Mesendoderm (in vitro differentiated cells): ENCODE data around the gene PTPRQ.

Source experiments
- DNase-seq: peaks from one replicate; pipeline ENCODE4 v3.0.0; 2013
- H2AK5ac ChIP-seq: 2 replicates; pipeline ENCODE4 v1.6.1; 2013; ENCODE audit warnings: low read length, inconsistent platforms
- H2BK120ac ChIP-seq: 2 replicates; pipeline ENCODE4 v1.6.1; 2013; ENCODE audit warnings: low read depth, mild to moderate bottlenecking, low read length, moderate library complexity, mixed read lengths
- H2BK15ac ChIP-seq: replicated peaks from 2 replicates; pipeline ENCODE4 v1.6.1; 2013; ENCODE audit warnings: low read depth, mild to moderate bottlenecking, moderate library complexity
- H2BK5ac ChIP-seq: 2 replicates; pipeline ENCODE4 v1.6.1; 2013; ENCODE audit warnings: low read length, inconsistent platforms
- H3K18ac ChIP-seq: 2 replicates; pipeline ENCODE4 v1.6.1; 2013; ENCODE audit warnings: mild to moderate bottlenecking, low read length, mixed read lengths
- H3K23ac ChIP-seq: one replicate; pipeline ENCODE4 v1.6.1; 2013; ENCODE audit warnings: low read length
- H3K27ac ChIP-seq: 2 replicates; pipeline ENCODE4 v1.5.1; 2013; ENCODE audit warnings: low read depth, mild to moderate bottlenecking, inconsistent platforms, low read length, moderate library complexity
- H3K27me3 ChIP-seq: 2 replicates; pipeline ENCODE4 v1.6.1; 2013; ENCODE audit warnings: low read length, control low read depth, mild to moderate bottlenecking, inconsistent platforms; ENCODE audit not compliant: insufficient read depth, poor library complexity
- H3K36me3 ChIP-seq: 2 replicates; pipeline ENCODE4 v1.6.1; 2013; ENCODE audit warnings: low read length, inconsistent platforms; ENCODE audit not compliant: control insufficient read depth, insufficient read depth
- H3K4ac ChIP-seq: one replicate; pipeline ENCODE4 v1.6.1; 2013; ENCODE audit warnings: low read depth, mild to moderate bottlenecking, low read length, moderate library complexity
- H3K4me1 ChIP-seq: 2 replicates; pipeline ENCODE4 v1.6.1; 2013; ENCODE audit warnings: low read depth, low read length, inconsistent platforms; ENCODE audit not compliant: control insufficient read depth
- H3K4me2 ChIP-seq: 2 replicates; pipeline ENCODE4 v1.6.1; 2013; ENCODE audit warnings: low read length
- H3K4me3 ChIP-seq: 2 replicates; pipeline ENCODE4 v1.5.1; 2013; ENCODE audit warnings: mild to moderate bottlenecking, low read length
- H3K56ac ChIP-seq: one replicate; pipeline ENCODE4 v1.6.1; 2013; ENCODE audit warnings: low read length
- H3K79me1 ChIP-seq: 2 replicates; pipeline ENCODE4 v1.6.1; 2013; ENCODE audit warnings: low read length, inconsistent platforms
- H3K79me2 ChIP-seq: 2 replicates; pipeline ENCODE4 v1.6.1; 2013; ENCODE audit warnings: mild to moderate bottlenecking, low read length; ENCODE audit not compliant: control insufficient read depth, insufficient read depth
- H3K9ac ChIP-seq: 2 replicates; pipeline ENCODE4 v1.6.1; 2013; ENCODE audit warnings: low read length, inconsistent platforms
- H4K5ac ChIP-seq: one replicate; pipeline ENCODE4 v1.6.1; 2013; ENCODE audit warnings: low read length
- H4K8ac ChIP-seq: one replicate; pipeline ENCODE4 v1.6.1; 2013; ENCODE audit warnings: low read depth, mild to moderate bottlenecking, control low read depth, low read length, moderate library complexity
- WGBS: extraction: QIAGEN DNeasy Blood & Tissue Kit; methylation state at CpG from one replicate; pipeline ENCODE4 v1.1.7; 2013; ENCODE audit warnings: low lambda C conversion rate, missing lambda C conversion rate; ENCODE audit not compliant: insufficient coverage; ENCODE audit errors: extremely low coverage; 5-methylcytosine and 5-hydroxymethylcytosine counted together

The PTPRQ gene

DNA sequence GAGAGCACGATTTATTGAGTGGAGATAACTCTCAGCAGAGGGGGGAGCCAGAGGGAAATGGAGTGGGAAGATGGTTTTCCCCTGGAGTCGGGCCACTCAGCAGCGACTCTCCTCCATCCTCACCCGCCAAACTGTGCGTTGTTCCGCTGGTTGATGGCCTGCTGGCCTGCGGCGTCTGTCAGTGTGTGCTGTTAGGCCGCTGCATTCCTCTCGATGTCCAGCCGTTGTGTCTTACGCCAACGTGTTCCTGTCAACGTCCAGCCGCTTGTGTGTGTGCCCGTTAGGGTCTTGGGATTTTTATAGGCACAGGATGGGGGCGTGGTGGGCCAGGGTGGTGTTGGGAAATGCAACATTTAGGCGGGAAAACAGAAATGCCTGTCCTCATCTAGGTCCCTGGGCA lies 69.2 kb downstream of the PTPRQ start:
- no CpG with 5 or more reads among the region's 18 CpGs for WGBS
- no peak overlapping the region for H3K4me3 ChIP-seq

DNA sequence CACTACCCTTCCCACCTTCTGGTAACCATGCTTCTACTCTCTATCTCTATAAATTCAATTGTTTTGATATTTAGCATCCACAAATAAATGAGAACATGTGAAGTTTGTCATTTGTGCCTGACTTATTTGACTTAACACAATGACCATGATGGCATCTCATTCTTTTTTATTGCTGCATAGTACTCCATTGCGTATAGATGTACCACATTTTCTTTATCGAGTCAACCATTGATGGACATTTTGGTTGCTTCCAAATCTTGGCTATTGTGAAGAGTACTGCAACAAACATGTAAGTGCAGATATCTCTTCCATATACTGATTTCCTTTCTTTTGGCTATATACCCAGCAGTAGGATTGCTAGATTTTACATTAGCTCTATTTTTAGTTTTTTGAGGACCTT lies 73.6 kb downstream of the PTPRQ start:
- DNase-seq: no peak
- Histone ChIP-seq H2BK5ac (no peak overlapping the region), H3K23ac (no peak overlapping the region), H3K79me1 (no peaks in the 10 kb centered on the region), H2BK15ac (no peak overlapping the region), H3K4me2 (no peak overlapping the region), H3K27me3 (no peaks in the 10 kb centered on the region), H3K4ac (no peak overlapping the region), H3K27ac (no peak overlapping the region), H3K56ac (no peak overlapping the region), H4K8ac (no peak overlapping the region), H3K4me3 (no peak overlapping the region), H3K79me2 (no peaks in the 10 kb centered on the region), H3K9ac (no peak overlapping the region), H3K4me1 (no peaks in the 10 kb centered on the region), H4K5ac (no peak overlapping the region), H3K36me3 (no peaks in the 10 kb centered on the region), H2BK120ac (no peak overlapping the region), H2AK5ac (no peak overlapping the region), H3K18ac (no peak overlapping the region)
- no CpG with 5 or more reads among the region's 2 CpGs for WGBS

More for the DNA sequence above, 69.2 kb downstream of the PTPRQ start:
- no peak overlapping the region for H3K9ac ChIP-seq
- no peaks in the 10 kb centered on the region for H3K79me2 ChIP-seq
- no peak overlapping the region for H2AK5ac ChIP-seq
- H3K56ac ChIP-seq: no peak overlapping the region
- H4K5ac ChIP-seq: no peak overlapping the region
- no peaks in the 10 kb centered on the region for H3K27me3 ChIP-seq
- no peak overlapping the region for H4K8ac ChIP-seq
- no peak overlapping the region for H3K18ac ChIP-seq
- no peak overlapping the region for H3K27ac ChIP-seq
- H3K23ac ChIP-seq: no peak overlapping the region
- H2BK15ac ChIP-seq: no peak overlapping the region
- no peak overlapping the region for H2BK120ac ChIP-seq
- H3K36me3 ChIP-seq: no peaks in the 10 kb centered on the region
- H2BK5ac ChIP-seq: no peak overlapping the region
- no peaks in the 10 kb centered on the region for H3K4me1 ChIP-seq
- H3K4ac ChIP-seq: no peak overlapping the region
- H3K4me2 ChIP-seq: no peak overlapping the region
- no peak for DNase-seq
- H3K79me1 ChIP-seq: no peaks in the 10 kb centered on the region

DNA sequence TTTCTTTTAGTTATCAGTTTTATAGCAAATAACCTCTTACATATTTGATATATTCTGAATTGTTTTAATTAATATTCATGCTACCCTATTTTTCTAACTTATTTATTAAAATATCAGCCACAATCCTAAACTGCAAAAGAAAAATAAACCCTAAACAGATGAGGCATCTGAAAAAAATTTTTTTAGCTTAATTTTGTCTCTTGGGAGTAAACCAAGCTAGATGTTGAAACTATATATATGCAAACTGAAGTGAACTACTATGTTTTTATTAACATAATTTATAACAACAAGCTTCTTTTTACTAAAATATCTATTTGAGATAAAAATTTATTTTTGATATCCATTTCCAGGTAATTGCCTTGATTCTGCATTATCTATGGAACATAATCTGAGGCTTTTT lies 87.6 kb downstream of the PTPRQ start:
- Histone ChIP-seq H3K18ac (no peak overlapping the region), H3K23ac (no peak overlapping the region), H3K36me3 (no peaks in the 10 kb centered on the region), H3K27ac (no peak overlapping the region), H3K4ac (no peak overlapping the region), H2BK15ac (no peak overlapping the region), H2BK120ac (no peak overlapping the region), H3K79me1 (no peaks in the 10 kb centered on the region), H3K9ac (no peak overlapping the region), H2BK5ac (no peak overlapping the region), H2AK5ac (no peak overlapping the region), H3K27me3 (no peaks in the 10 kb centered on the region), H3K79me2 (no peaks in the 10 kb centered on the region), H4K5ac (no peak overlapping the region), H3K4me1 (no peaks in the 10 kb centered on the region), H3K56ac (no peak overlapping the region), H4K8ac (no peak overlapping the region), H3K4me3 (no peak overlapping the region), H3K4me2 (no peak overlapping the region)
- DNase-seq: no peak

DNA sequence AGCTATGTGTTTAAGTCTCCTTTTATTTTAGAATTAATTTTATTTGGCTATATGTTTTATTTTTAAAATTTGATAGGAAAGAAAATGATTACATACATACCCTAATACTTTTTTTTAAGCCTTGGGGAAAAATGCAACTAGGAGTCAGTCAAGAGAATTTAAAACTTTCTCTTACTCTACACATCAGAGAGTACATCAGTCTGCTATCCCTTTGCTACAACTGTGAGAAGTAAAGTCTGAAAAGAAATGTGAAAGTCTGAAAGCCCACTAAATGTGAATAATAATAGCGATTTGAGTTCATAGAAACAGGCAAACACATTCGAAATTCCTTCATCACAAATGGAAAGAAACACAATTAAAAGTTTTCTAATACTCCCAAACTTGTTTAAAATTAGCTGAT lies 95.0 kb downstream of the PTPRQ start:
- Histone ChIP-seq H2AK5ac (no peak overlapping the region), H3K9ac (no peak overlapping the region), H3K36me3 (no peaks in the 10 kb centered on the region), H3K4me3 (no peak overlapping the region), H3K18ac (no peak overlapping the region), H3K27ac (no peak overlapping the region), H4K8ac (no peak overlapping the region), H4K5ac (no peak overlapping the region), H3K79me1 (no peaks in the 10 kb centered on the region), H2BK120ac (no peak overlapping the region), H2BK5ac (no peak overlapping the region), H3K4me1 (no peaks in the 10 kb centered on the region), H3K4ac (no peak overlapping the region), H3K56ac (no peak overlapping the region), H3K4me2 (no peak overlapping the region), H2BK15ac (no peak overlapping the region), H3K79me2 (no peaks in the 10 kb centered on the region), H3K23ac (no peak overlapping the region), H3K27me3 (no peaks in the 10 kb centered on the region)
- WGBS: no CpG with 5 or more reads among the region's 2 CpGs
- DNase-seq: no peak

DNA sequence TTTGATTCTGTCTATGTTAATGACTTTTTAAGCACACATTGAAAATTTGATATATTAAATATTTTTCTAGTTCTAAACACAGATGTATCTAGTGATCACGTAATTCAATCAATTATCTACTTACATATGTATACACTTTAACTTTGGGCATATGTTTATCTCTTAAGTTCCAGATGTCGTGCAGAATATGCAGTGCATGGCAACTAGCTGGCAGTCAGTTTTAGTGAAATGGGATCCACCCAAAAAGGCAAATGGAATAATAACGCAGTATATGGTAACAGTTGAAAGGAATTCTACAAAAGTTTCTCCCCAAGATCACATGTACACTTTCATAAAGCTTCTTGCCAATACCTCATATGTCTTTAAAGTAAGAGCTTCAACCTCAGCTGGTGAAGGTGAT lies 105.3 kb downstream of the PTPRQ start:
- no peak overlapping the region for H2BK120ac ChIP-seq
- H3K79me1 ChIP-seq: no peaks in the 10 kb centered on the region
- no peaks in the 10 kb centered on the region for H3K79me2 ChIP-seq
- no peak overlapping the region for H3K4me3 ChIP-seq
- no peak overlapping the region for H4K5ac ChIP-seq
- no peak overlapping the region for H3K4ac ChIP-seq
- H3K4me2 ChIP-seq: no peak overlapping the region
- no peak overlapping the region for H2BK15ac ChIP-seq
- H3K27ac ChIP-seq: no peak overlapping the region
- no peak overlapping the region for H3K56ac ChIP-seq
- no peaks in the 10 kb centered on the region for H3K4me1 ChIP-seq
- DNase-seq: no peak
- WGBS: no CpG with 5 or more reads among the region's 3 CpGs
- no peak overlapping the region for H3K9ac ChIP-seq
- H3K23ac ChIP-seq: no peak overlapping the region
- no peaks in the 10 kb centered on the region for H3K27me3 ChIP-seq
- H4K8ac ChIP-seq: no peak overlapping the region
- H3K36me3 ChIP-seq: no peaks in the 10 kb centered on the region
- no peak overlapping the region for H3K18ac ChIP-seq
- H2BK5ac ChIP-seq: no peak overlapping the region
- no peak overlapping the region for H2AK5ac ChIP-seq

DNA sequence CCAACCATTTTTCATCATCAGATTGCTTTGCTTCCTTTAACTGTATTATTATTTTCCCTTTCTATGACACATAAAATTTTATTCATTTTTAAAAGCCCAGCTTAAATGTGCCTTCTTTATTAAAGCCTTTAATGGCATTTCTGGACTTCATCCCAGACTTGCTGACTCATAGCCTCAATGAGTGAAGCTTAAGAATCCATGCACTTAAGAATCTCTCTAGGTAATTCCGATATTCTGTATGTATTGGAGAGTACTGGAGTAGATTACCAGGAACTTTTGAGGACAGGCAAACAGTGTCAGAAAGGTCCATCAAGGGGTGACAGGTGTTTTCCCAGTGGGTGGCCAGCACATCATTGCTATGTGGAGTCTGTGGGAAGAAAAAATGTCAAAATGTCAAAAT lies 107.9 kb downstream of the PTPRQ start:
- no peak for DNase-seq
- Histone ChIP-seq H2AK5ac (no peak overlapping the region), H3K4me1 (no peaks in the 10 kb centered on the region), H3K36me3 (no peaks in the 10 kb centered on the region), H3K27me3 (no peaks in the 10 kb centered on the region), H3K18ac (no peak overlapping the region), H2BK5ac (no peak overlapping the region), H4K8ac (no peak overlapping the region), H3K9ac (no peak overlapping the region), H3K56ac (no peak overlapping the region), H3K4me3 (no peak overlapping the region), H2BK120ac (no peak overlapping the region), H3K79me2 (no peaks in the 10 kb centered on the region), H3K27ac (no peak overlapping the region), H3K79me1 (no peaks in the 10 kb centered on the region), H2BK15ac (no peak overlapping the region), H3K4ac (no peak overlapping the region), H3K4me2 (no peak overlapping the region), H4K5ac (no peak overlapping the region), H3K23ac (no peak overlapping the region)
- WGBS: no CpG with 5 or more reads among the region's 1 CpG
